GM18951 (cell line): ENCODE measurements around the gene CSTF2.
"Not testable (repeated sequence)": the region's sequence is repeated elsewhere in the genome, so short reads cannot be mapped to it uniquely, and the experiment has no call there.

Experiments
- POLR2A ChIP-seq: IDR thresholded peaks from 4 replicates; pipeline ENCODE4 v1.6.1; 2011; ENCODE audit warnings: mild to moderate bottlenecking; ENCODE audit not compliant: insufficient read length, insufficient read depth; ENCODE audit errors: extremely low read depth
- in situ Hi-C: fragments of 300-500 bp; cut with MboI; formaldehyde crosslinking; loops from one replicate; pipeline ENCODE4 v1.12.0; 2022; ENCODE audit warnings: low sequenced_read_pairs, mixed read lengths, inconsistent platforms; ENCODE audit not compliant: unreplicated experiment

Gene CSTF2, protein sequence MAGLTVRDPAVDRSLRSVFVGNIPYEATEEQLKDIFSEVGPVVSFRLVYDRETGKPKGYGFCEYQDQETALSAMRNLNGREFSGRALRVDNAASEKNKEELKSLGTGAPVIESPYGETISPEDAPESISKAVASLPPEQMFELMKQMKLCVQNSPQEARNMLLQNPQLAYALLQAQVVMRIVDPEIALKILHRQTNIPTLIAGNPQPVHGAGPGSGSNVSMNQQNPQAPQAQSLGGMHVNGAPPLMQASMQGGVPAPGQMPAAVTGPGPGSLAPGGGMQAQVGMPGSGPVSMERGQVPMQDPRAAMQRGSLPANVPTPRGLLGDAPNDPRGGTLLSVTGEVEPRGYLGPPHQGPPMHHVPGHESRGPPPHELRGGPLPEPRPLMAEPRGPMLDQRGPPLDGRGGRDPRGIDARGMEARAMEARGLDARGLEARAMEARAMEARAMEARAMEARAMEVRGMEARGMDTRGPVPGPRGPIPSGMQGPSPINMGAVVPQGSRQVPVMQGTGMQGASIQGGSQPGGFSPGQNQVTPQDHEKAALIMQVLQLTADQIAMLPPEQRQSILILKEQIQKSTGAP

DNA sequence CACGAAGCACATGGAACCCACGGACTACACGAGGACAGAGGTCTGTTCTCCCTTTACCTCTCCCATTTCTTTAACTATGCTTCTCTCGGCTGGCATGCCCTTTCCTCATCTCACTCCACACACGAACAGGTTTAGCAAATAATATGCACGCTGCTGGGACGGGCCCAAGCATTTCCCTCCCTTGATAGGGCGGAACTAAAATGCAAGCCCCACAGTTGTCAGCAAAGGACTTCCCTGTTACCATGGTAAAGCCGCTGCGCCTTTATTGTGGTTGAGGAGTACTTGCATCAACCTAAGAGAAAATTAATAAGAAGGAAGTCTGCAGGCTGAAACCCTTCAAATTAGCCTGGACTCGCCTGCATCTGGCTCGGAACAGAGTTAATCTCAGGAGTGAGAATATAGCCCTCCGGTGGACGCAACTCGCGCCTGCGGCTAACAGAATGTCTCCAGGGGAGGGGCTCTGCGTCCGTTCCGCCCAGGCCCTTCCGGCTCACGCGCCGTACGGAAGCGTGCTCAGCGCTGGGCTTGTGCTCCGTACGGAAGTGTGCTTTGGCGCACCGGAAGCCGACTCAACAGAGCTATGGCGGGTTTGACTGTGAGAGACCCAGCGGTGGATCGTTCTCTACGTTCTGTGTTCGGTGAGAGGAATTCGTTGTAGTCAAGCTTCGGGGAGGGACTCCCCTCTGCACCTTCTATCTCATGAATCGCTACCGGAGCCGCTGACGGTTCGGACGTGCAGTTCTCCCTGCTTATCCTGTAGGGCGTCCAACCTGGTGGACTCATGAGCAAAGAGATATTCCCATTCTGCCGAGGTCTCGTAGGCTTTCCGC is at the start of gene CSTF2:
TSS of gene CSTF2 (plus strand) at position 555 of the 830 bp plus-strand sequence. CDS start at position 581, 26 bp downstream.
- in situ Hi-C loops, result no loop called here
- peak; percentile 64 for TF ChIP-seq POLR2A

DNA sequence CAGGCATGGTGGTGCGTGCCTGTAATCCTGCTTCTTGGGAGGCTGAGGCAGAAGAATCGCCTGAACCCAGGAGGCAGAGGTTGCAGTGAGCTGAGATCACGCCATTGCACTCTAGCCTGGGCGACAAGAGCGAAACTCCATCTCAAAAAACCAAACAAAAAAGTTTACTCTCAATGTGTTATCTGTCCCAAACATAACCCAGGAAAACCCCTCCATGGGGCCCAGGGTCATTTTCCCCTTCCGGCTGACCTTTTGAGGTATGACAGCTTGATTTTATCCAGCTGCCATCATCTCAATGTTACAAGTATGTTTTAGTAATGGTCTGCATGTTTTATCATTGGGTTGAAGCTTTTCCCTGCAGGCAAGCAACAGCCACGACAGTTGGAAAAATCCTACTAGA is 23.8 kb upstream of the CSTF2 start:
- in situ Hi-C loops, result not testable (repeated sequence)

DNA sequence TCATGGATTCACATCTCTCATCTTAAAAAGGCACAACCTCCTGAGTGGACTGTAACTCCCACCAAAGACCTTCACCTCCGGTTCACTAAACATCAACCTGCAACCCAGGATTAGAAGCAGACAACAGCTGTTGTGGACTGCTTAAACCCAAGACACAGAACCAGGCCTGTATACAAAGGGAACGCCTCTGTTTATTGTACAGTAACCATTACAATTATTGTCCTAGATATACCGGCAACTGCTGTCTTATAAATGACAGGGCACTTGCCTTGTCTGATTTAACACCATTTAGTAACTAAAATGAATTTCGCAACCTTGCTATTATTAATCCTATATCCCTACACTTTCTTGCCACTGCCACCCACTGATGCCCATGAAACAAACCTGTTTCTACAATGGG is 22.8 kb upstream of the CSTF2 start:
- no peak for TF ChIP-seq POLR2A
- in situ Hi-C loops, result no loop called here

DNA sequence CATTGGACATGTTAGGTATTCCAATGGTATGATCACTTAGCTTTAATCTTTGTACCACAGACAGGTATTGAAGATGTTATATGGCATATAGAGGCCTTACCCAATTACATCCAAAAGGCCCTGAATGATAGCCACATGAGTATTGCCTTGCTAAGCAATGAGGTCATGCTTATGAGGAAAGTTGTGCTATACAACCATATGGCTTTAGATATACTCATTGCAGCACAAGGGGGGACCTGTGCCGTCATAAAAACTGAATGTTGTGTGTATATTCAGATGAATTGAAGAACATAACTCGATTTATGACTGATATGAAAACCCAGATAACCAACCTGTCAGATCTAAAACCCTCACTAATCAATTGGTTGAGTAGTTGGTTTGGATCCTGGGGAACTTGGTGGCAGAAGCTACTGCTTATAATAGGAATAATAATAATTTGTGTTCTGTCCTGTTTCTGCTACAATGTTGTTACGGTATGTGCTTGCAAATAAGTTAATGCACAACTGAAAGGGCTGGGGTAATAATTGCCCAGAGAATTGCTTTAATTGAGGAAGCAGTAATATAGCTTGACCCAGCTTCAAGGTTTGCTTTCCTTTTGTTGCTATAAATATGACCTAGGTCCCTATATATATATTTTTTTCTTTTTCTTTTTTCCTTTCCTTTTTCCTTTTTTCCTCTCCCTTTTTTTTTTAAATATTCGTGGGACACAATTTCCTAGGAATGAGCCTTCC is 21.5 kb upstream of the CSTF2 start:
- in situ Hi-C loops, result no loop called here
- TF ChIP-seq POLR2A, result no peak

DNA sequence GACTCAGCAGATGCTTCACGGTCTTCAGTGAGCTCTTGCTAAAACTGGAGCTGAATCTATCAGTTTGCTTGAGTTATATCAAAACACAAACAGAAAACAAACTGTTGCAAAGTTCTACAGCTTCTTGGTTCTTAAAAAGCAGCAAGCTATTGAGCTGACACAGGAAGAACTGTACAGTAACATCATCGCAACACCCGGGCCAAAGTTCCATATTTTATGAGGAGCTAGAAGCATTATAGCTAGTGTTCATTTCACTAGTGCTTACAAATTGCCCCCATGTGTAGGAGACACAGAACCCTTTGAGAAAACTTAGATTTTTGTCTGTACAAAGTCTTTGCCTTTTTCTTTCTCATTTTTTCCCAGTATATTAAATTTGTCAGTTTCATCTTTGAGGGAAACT is 17.3 kb upstream of the CSTF2 start:
- TF ChIP-seq POLR2A, result no peak
- in situ Hi-C loops, result no loop called here

DNA sequence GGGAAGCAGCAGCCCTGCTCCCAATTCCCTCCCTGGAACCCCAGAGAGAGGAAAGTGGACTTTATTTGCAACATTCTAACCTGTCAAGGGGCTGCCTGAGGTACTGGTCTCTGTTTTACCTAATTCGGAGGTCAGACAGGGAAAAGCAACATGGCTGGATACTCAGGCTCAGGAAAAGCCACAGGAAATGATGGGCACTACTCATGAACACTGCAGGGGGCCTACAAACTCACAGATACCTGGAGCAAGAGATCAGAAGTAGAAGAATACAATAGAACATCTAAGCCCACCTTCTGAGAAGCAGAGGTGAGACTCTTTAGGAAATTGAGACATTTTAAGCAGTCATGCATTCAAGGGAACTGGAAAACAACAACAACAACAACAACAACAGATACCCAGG is 15.4 kb upstream of the CSTF2 start:
- no peak for TF ChIP-seq POLR2A
- in situ Hi-C loops, result no loop called here

DNA sequence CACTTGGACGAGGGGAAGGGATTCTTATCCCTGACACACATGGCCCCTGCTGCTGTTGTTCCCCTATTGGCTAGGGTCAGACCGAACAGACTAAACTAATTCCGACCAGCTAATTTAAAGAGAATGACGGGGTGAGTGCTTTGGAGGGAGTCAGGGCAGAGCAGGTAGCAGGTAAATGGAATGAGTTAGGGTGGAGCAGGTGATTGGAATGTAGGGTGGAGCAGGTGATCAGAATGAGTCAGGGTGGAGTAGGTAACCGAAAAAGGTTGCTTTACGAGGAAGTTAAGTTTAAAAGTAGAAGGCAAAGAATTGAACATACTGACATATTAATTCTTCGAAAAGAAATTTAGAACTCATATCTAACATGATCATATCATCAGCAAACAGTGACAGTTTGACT is 11.9 kb upstream of the CSTF2 start:
- in situ Hi-C loops, result not testable (repeated sequence)

DNA sequence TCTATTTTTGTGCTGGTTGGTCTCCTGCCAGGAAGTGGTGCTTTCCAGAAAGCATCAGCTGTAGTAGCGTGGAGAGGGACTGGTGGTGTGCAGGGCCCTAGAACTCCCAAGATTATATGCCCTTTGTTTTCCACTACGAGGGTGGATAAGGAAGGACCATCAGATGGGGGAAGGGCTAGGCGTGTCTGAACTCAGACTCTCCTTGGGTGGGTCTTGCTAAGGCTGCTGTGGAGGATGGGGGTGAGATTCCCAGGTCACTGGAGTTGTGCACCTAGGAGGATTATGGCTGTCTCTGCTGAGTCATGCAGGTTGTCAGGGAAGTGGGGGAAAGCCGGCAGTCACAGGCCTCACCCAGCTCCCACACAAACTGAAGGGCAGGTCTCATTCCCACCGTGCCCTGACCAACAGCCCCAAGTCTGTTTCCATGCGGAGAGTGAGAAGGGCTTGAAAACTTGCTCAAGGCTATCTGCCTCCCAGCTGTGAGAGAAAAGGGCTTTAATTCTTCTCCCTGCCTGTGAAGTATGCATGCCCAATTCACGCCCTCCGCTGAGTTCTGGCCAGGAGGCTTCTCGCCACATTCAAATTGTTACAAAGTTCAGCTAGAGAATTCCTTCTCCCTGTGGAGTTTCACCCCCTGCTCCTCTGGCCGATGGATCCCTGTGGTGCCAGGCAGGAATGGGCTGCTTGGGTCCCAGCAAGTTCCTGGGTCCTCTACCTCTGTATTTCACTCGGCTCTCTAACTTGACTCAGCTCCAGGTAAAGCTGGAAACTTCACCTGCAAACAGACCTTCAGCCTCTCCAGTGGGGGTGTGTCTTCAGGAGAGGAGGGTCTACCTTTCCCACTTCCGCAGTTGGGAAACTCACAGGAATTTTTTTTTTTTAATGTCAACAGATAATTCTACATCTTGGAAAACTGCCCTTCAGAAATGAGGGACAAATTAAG is 7.7 kb upstream of the CSTF2 start:
- TF ChIP-seq POLR2A, result no peak
- in situ Hi-C loops, result no loop called here

DNA sequence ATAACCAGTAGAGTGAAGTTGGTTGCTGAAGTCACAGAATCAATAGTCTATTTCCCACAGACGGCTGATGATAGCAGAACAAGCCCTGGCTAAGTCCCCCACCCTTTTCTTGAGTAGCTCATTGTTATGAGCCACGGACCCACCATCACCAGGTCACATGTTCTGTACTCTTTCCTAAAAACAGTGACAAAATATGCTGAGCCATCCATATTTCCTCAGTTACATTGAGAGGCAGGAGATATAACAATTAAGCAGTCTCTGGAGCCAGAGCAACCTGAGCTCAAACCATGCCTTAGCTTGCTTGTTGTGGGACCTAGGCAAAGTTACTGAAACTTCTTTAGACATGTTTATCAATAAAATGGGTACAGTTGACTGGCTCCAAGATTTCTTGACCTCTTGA is 2.9 kb upstream of the CSTF2 start:
- no peak for TF ChIP-seq POLR2A
- in situ Hi-C loops, result no loop called here

DNA sequence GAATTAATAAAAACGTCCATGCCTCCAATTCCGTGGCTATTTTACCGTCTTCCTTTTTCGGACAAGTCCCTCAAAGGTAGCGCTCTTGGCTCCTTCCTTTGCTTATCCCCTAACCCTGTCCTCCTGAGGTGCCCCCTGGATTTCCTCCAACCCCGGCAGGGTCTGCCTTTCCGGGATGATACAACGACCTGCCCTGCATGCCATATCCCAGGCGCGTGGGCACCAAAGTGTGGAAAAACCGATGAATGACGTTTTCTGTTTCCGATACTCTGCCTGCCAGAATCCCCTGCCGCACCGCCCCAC is 706 bp upstream of the CSTF2 start:
- in situ Hi-C loops, result no loop called here
- TF ChIP-seq POLR2A, result no peak

DNA sequence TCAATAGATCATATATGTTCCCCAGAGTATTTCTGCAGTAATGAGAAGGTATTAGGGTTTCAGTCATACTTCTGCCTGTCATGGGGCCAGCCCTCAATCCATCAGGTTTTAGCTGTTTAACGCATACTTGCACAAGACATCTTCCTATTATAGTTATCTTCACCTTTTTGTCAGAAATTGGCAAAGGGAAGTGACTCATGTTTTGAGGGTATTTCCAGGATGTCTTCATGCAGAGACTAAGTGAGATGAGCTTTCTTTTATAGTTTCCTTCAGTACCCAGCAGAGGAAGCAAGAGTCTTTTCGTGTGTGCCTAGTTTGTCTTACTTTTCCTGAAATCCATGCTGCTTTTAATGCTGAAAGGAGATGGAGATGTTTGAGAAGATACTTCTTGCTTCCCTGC is 9.5 kb downstream of the CSTF2 start:
- in situ Hi-C loops, result no loop called here
- no peak for TF ChIP-seq POLR2A

DNA sequence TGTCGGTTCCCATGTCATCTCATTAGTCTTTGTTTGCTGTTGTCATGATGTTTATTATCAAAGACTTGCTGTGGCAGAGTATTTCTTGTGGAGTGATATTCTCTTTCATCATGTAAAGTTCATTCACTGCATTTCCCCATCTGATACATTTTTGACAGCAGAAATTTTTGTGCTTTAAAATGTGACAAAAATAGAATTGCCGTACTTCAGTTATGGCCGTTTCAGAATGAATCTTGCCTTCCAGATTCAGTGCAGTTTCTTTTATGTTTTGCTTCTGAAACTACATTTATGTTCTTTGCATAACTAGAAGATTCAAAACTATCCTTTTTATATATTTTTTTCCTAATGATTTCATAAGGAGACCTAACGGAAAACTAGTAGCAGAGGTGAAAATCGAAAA is 10.0 kb downstream of the CSTF2 start:
- in situ Hi-C loops, result no loop called here
- no peak for TF ChIP-seq POLR2A
